Ishikawa (cell line): ENCODE results near the gene SCAMP1.

Experiments
- CEBPB ChIP-seq: IDR thresholded peaks from 2 replicates; pipeline ENCODE4 v1.6.1; 2012
- CREB1 ChIP-seq: IDR thresholded peaks from 2 replicates; pipeline ENCODE4 v1.6.1; 2012; ENCODE audit warnings: low read depth
- EGR1 ChIP-seq: IDR thresholded peaks from 2 replicates; pipeline ENCODE4 v1.6.1; 2012
- EP300 ChIP-seq: IDR thresholded peaks from 2 replicates; pipeline ENCODE4 v1.6.1; 2012; ENCODE audit warnings: borderline replicate concordance
- FOXM1 ChIP-seq: IDR thresholded peaks from 2 replicates; pipeline ENCODE4 v1.6.1; 2012; ENCODE audit warnings: low read depth, borderline replicate concordance
- MAX ChIP-seq: IDR thresholded peaks from 2 replicates; pipeline ENCODE4 v1.6.1; 2012
- NFIC ChIP-seq: IDR thresholded peaks from 2 replicates; pipeline ENCODE4 v1.6.1; 2012
- RAD21 ChIP-seq: IDR thresholded peaks from 2 replicates; pipeline ENCODE4 v1.6.1; 2012; ENCODE audit warnings: low read depth
- REST ChIP-seq: IDR thresholded peaks from 2 replicates; pipeline ENCODE4 v1.6.1; 2012; ENCODE audit warnings: low read depth, mild to moderate bottlenecking
- TAF1 ChIP-seq: IDR thresholded peaks from 2 replicates; pipeline ENCODE4 v1.6.1; 2012; ENCODE audit warnings: low read depth, mild to moderate bottlenecking
- TCF12 ChIP-seq: IDR thresholded peaks from 2 replicates; pipeline ENCODE4 v1.6.1; 2012; ENCODE audit warnings: low read depth
- TEAD4 ChIP-seq: IDR thresholded peaks from 2 replicates; pipeline ENCODE4 v1.6.1; 2012
- USF1 ChIP-seq: IDR thresholded peaks from 2 replicates; pipeline ENCODE4 v1.6.1; 2012
- YY1 ChIP-seq: IDR thresholded peaks from 2 replicates; pipeline ENCODE4 v1.6.1; 2012; ENCODE audit warnings: low read depth
- ZBTB7A ChIP-seq: IDR thresholded peaks from 2 replicates; pipeline ENCODE4 v1.6.1; 2012; ENCODE audit warnings: low read depth

The SCAMP1 gene

GRCh38 chr5:78514427-78515330 is 154.3 kb downstream of the SCAMP1 start:
- no peak for TF ChIP-seq NFIC
- TF ChIP-seq YY1: no peak
- no peak for TF ChIP-seq EGR1
- no peak for TF ChIP-seq RAD21
- no peak for TF ChIP-seq ZBTB7A
- no peak for TF ChIP-seq CEBPB
- no peak for TF ChIP-seq TEAD4
- TF ChIP-seq MAX: no peak
- no peak for TF ChIP-seq TCF12
- TF ChIP-seq REST: no peak
- no peak for TF ChIP-seq FOXM1

GRCh38 chr5:78515670-78516069 is 155.3 kb downstream of the SCAMP1 start:
- TF ChIP-seq RAD21: peak; percentile 12; the same call in 1 of the 2 replicates
- no peak for TF ChIP-seq NFIC
- TF ChIP-seq CEBPB: no peak

- peak; percentile 81 for TF ChIP-seq TEAD4
- TF ChIP-seq EGR1: no peak
- no peak for TF ChIP-seq MAX
- TF ChIP-seq YY1: no peak
- no peak for TF ChIP-seq CREB1
- TF ChIP-seq FOXM1: no peak
Measured at GRCh38 chr5:78518365-78519197, 158.2 kb downstream of the SCAMP1 start.

DNA sequence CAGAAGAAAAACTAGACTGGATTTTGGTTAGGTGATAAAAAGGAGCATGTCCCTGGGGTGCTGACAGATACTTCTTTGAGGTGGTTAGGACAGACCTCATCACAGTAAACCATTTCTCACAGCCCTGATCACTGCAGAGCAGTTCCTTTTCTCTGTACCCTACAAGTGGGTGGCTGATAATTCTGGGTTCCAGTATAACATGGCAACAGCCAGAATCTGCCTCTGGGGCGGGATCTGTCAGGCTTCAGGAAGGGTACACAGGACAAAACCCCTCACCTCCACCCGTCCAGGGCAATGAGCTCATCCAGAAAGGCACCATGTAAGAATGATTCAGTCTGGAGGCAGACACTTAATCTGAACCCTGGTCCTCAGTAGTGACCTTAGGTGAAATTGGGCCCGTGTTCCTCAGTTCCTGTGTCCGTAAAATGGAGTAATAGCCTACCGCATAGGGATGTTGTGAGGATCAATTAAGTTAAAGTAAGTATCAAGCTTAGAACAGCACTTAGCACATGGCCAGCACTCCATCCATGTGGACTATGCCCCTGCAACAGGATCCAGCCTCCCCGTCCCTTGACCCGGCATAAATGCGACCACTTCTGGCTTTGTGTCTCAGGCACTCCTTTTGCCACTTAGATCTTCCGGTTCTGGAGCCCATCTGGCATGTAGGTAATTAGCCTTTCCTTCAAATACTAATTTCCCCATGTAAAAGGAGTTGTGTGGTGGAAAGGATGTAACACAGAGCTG is 159.0 kb downstream of the SCAMP1 start:
- no peak for TF ChIP-seq CREB1
- no peak for TF ChIP-seq FOXM1
- no peak for TF ChIP-seq RAD21
- TF ChIP-seq TCF12: no peak
- no peak for TF ChIP-seq CEBPB
- TF ChIP-seq EP300: no peak
- TF ChIP-seq YY1: no peak
- TF ChIP-seq NFIC: no peak
- TF ChIP-seq REST: no peak
- no peak for TF ChIP-seq EGR1
- TF ChIP-seq TEAD4: no peak
- no peak for TF ChIP-seq TAF1
- no peak for TF ChIP-seq USF1
- TF ChIP-seq ZBTB7A: no peak
- TF ChIP-seq MAX: no peak

GRCh38 chr5:78521455-78521854 is 161.0 kb downstream of the SCAMP1 start:
- TF ChIP-seq TAF1: no peak
- no peak for TF ChIP-seq YY1
- no peak for TF ChIP-seq NFIC
- TF ChIP-seq RAD21: no peak
- TF ChIP-seq MAX: no peak
- no peak for TF ChIP-seq USF1
- no peak for TF ChIP-seq TEAD4
- no peak for TF ChIP-seq CREB1
- no peak for TF ChIP-seq TCF12
- no peak for TF ChIP-seq EGR1
- no peak for TF ChIP-seq FOXM1
- TF ChIP-seq ZBTB7A: no peak
- TF ChIP-seq REST: no peak
- TF ChIP-seq CEBPB: no peak
- no peak for TF ChIP-seq EP300
